H9 (cell line): ENCODE results near the gene IL1A. TPM values are rescaled to one million over a fixed set of nuclear protein-coding genes. Genes with fewer than 3 reads are reported as not detected.

Source experiments
- DNase-seq: peaks from one replicate; pipeline ENCODE4 v3.0.0-alpha.2; 2017
- H2AFZ ChIP-seq: one replicate; pipeline ENCODE4 v1.6.1; 2013; ENCODE audit warnings: mild to moderate bottlenecking, low read length, control low read depth, moderate library complexity
- H2AK5ac ChIP-seq: 2 replicates; pipeline ENCODE4 v1.6.1; 2013; ENCODE audit warnings: low read length, control low read depth, mixed read lengths; ENCODE audit not compliant: insufficient read length
- H2BK120ac ChIP-seq: one replicate; pipeline ENCODE4 v1.6.1; 2013; ENCODE audit warnings: low read depth, mild to moderate bottlenecking, low read length, control low read depth, inconsistent platforms; ENCODE audit not compliant: poor library complexity, severe bottlenecking
- H2BK12ac ChIP-seq: 2 replicates; pipeline ENCODE4 v1.6.1; 2013; ENCODE audit warnings: low read length, control low read depth, mixed read lengths, low read depth; ENCODE audit not compliant: insufficient read length
- H2BK15ac ChIP-seq: 2 replicates; pipeline ENCODE4 v1.6.1; 2013; ENCODE audit warnings: low read depth, low read length, control low read depth
- H2BK20ac ChIP-seq: one replicate; pipeline ENCODE4 v1.6.1; 2013; ENCODE audit warnings: low read depth, mild to moderate bottlenecking, low read length, control low read depth, inconsistent platforms; ENCODE audit not compliant: poor library complexity, severe bottlenecking
- H2BK5ac ChIP-seq: 2 replicates; pipeline ENCODE4 v1.6.1; 2013; ENCODE audit warnings: low read length, control low read depth, mixed read lengths; ENCODE audit not compliant: insufficient read length
- H3K14ac ChIP-seq: 2 replicates; pipeline ENCODE4 v1.6.1; 2013; ENCODE audit warnings: low read length, control low read depth; ENCODE audit not compliant: insufficient read depth
- H3K18ac ChIP-seq: 2 replicates; pipeline ENCODE4 v1.6.1; 2013; ENCODE audit warnings: low read depth, mild to moderate bottlenecking, mixed read lengths, low read length, control low read depth; ENCODE audit not compliant: insufficient read length
- H3K23ac ChIP-seq: 2 replicates; pipeline ENCODE4 v1.6.1; 2013; ENCODE audit warnings: low read length, control low read depth, mixed read lengths, low read depth; ENCODE audit not compliant: insufficient read length
- H3K23me2 ChIP-seq: 2 replicates; pipeline ENCODE4 v1.6.1; 2013; ENCODE audit warnings: low read depth, mild to moderate bottlenecking, mixed read lengths, low read length, control low read depth; ENCODE audit not compliant: insufficient read length, poor library complexity, severe bottlenecking
- H3K27ac ChIP-seq: 2 replicates; pipeline ENCODE4 v1.5.1; 2013; ENCODE audit warnings: low read length, control low read depth, mixed read lengths, low read depth; ENCODE audit not compliant: insufficient read length
- H3K27me3 ChIP-seq: 2 replicates; pipeline ENCODE4 v1.6.1; 2013; ENCODE audit warnings: low read length, control low read depth, inconsistent platforms; ENCODE audit not compliant: insufficient read depth
- H3K4ac ChIP-seq: 2 replicates; pipeline ENCODE4 v1.6.1; 2013; ENCODE audit warnings: low read depth, mild to moderate bottlenecking, control low read depth, inconsistent platforms, low read length, moderate library complexity
- H3K4me1 ChIP-seq: 2 replicates; pipeline ENCODE4 v1.6.1; 2013; ENCODE audit warnings: low read length, control low read depth, inconsistent platforms; ENCODE audit not compliant: insufficient read depth
- H3K4me2 ChIP-seq: 2 replicates; pipeline ENCODE4 v1.6.1; 2013; ENCODE audit warnings: low read length, control low read depth, mixed read lengths; ENCODE audit not compliant: insufficient read length, insufficient read depth
- H3K56ac ChIP-seq: 2 replicates; pipeline ENCODE4 v1.6.1; 2013; ENCODE audit warnings: low read depth, mild to moderate bottlenecking, mixed read lengths, low read length, control low read depth; ENCODE audit not compliant: insufficient read length
- H3K79me1 ChIP-seq: 2 replicates; pipeline ENCODE4 v1.6.1; 2013; ENCODE audit warnings: low read depth, mild to moderate bottlenecking, moderate library complexity, low read length, control low read depth, inconsistent platforms; ENCODE audit not compliant: insufficient read depth, poor library complexity, severe bottlenecking
- H3K79me2 ChIP-seq: 2 replicates; pipeline ENCODE4 v1.6.1; 2013; ENCODE audit warnings: low read length, control low read depth, inconsistent platforms; ENCODE audit not compliant: insufficient read depth
- H3K9ac ChIP-seq: 2 replicates; pipeline ENCODE4 v1.6.1; 2013; ENCODE audit warnings: low read length, control low read depth, mixed read lengths; ENCODE audit not compliant: insufficient read length; ENCODE audit errors: extremely low read depth
- H3K9me3 ChIP-seq: one replicate; pipeline ENCODE4 v1.6.1; 2013; ENCODE audit warnings: low read depth, low read length, inconsistent platforms; ENCODE audit not compliant: control insufficient read depth
- H3T11ph ChIP-seq: one replicate; pipeline ENCODE4 v1.6.1; 2013; ENCODE audit warnings: mild to moderate bottlenecking, low read length, control low read depth, inconsistent platforms
- H4K20me1 ChIP-seq: one replicate; pipeline ENCODE4 v1.6.1; 2013; ENCODE audit not compliant: control insufficient read depth, insufficient read length, insufficient read depth
- H4K5ac ChIP-seq: 2 replicates; pipeline ENCODE4 v1.6.1; 2013; ENCODE audit warnings: low read depth, mild to moderate bottlenecking, mixed read lengths, low read length, control low read depth; ENCODE audit not compliant: insufficient read length
- H4K8ac ChIP-seq: replicated peaks from 2 replicates; pipeline ENCODE4 v1.6.1; 2013; ENCODE audit warnings: low read length, control low read depth, mixed read lengths, low read depth; ENCODE audit not compliant: insufficient read length
- H4K91ac ChIP-seq: 2 replicates; pipeline ENCODE4 v1.6.1; 2013; ENCODE audit warnings: low read depth, mild to moderate bottlenecking, moderate library complexity, mixed read lengths, low read length, control low read depth; ENCODE audit not compliant: insufficient read length
- H3K27ac Mint-ChIP-seq, 3 experiments: 2 replicates in 2 of 3; 3 replicates in 1 of 3; pipeline ENCODE4 v1.8.0; 2020 to 2021; ENCODE audit warnings: mixed read lengths in 3 of 3, mild to moderate bottlenecking in 1 of 3, moderate library complexity in 1 of 3
- H3K27me3 Mint-ChIP-seq: 2 replicates; pipeline ENCODE4 v1.8.0; 2021; ENCODE audit warnings: low read depth, mild to moderate bottlenecking, moderate library complexity, mixed read lengths
- H3K36me3 Mint-ChIP-seq, 3 experiments: 2 replicates in 2 of 3; 3 replicates in 1 of 3; pipeline ENCODE4 v1.8.0; 2020 to 2021; ENCODE audit warnings: low read depth in 3 of 3, mixed read lengths in 3 of 3; ENCODE audit not compliant: insufficient read depth in 1 of 3
- H3K4me1 Mint-ChIP-seq, 2 experiments: 2 replicates each; pipeline ENCODE4 v1.8.0; 2020; ENCODE audit warnings: mixed read lengths in 2 of 2
- H3K4me3 Mint-ChIP-seq, 2 experiments: 2 replicates in 1 of 2; 3 replicates in 1 of 2; pipeline ENCODE4 v1.8.0; 2020 to 2021; ENCODE audit warnings: mild to moderate bottlenecking in 2 of 2, mixed read lengths in 2 of 2, moderate library complexity in 1 of 2
- H3K9me3 Mint-ChIP-seq, 2 experiments: 2 replicates in 1 of 2; 3 replicates in 1 of 2; pipeline ENCODE4 v1.8.0; 2020; ENCODE audit warnings: mild to moderate bottlenecking in 2 of 2, mixed read lengths in 2 of 2, moderate library complexity in 1 of 2
- WGBS: extraction: QIAGEN DNeasy Blood & Tissue Kit; methylation state at CpG from one replicate; pipeline ENCODE4 v1.1.7; 2013; ENCODE audit warnings: missing lambda C conversion rate, low lambda C conversion rate, mixed read lengths; ENCODE audit not compliant: insufficient read length; ENCODE audit errors: extremely low coverage; 5-methylcytosine and 5-hydroxymethylcytosine counted together
- total RNA-seq: library from RNA; stranded (reverse); gene quantifications from 2 replicates; pipeline ENCODE4 v1.2.1, GENCODE V29; 2021
- TF ChIP-seq, protein P1 (sequence below): fragments of 200-600 bp; sonication (generic); conservative IDR thresholded peaks from 3 replicates; pipeline ENCODE4 v1.8.0; 2021; ENCODE audit warnings: antibody characterized with exemption, mild to moderate bottlenecking

Gene IL1A
- total RNA-seq, 1 experiment from 2014 or later = 0.35 TPM

- H2AK5ac ChIP-seq = no peak overlapping the region
- Mint-ChIP-seq H3K27me3 (no peaks in the 10 kb centered on the region), H3K9me3 (no peaks in the 10 kb centered on the region), H3K36me3 (peaks cover 3 to 40% (median 38%) of the 10 kb centered on the region in 3 experiments; a peak in 6 of 7 replicates), H3K4me3 (no peak overlapping the region), H3K27ac (no peak overlapping the region), H3K4me1 (peaks cover 21 to 23% of the 10 kb centered on the region in 2 experiments)
- H4K8ac ChIP-seq = no peak overlapping the region
- peaks cover 4% of the 10 kb centered on the region for H3K23me2 ChIP-seq
- H4K5ac ChIP-seq = no peak overlapping the region
- H3K18ac ChIP-seq = no peak overlapping the region
- H3K14ac ChIP-seq = no peak overlapping the region
- WGBS = no CpG with 5 or more reads among the region's 4 CpGs
- no peak overlapping the region for H2AFZ ChIP-seq
- H3K4ac ChIP-seq = no peak overlapping the region
- no peak overlapping the region for H2BK20ac ChIP-seq
- no peak overlapping the region for H2BK15ac ChIP-seq
- no peak overlapping the region for H3K9ac ChIP-seq
- TF ChIP-seq, protein P1, sequence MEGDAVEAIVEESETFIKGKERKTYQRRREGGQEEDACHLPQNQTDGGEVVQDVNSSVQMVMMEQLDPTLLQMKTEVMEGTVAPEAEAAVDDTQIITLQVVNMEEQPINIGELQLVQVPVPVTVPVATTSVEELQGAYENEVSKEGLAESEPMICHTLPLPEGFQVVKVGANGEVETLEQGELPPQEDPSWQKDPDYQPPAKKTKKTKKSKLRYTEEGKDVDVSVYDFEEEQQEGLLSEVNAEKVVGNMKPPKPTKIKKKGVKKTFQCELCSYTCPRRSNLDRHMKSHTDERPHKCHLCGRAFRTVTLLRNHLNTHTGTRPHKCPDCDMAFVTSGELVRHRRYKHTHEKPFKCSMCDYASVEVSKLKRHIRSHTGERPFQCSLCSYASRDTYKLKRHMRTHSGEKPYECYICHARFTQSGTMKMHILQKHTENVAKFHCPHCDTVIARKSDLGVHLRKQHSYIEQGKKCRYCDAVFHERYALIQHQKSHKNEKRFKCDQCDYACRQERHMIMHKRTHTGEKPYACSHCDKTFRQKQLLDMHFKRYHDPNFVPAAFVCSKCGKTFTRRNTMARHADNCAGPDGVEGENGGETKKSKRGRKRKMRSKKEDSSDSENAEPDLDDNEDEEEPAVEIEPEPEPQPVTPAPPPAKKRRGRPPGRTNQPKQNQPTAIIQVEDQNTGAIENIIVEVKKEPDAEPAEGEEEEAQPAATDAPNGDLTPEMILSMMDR = no peak
- no peak overlapping the region for H4K91ac ChIP-seq
- no peaks in the 10 kb centered on the region for H3K27me3 ChIP-seq
- H3K4me2 ChIP-seq = no peak overlapping the region
- no peaks in the 10 kb centered on the region for H3K79me2 ChIP-seq
- H3K4me1 ChIP-seq = no peaks in the 10 kb centered on the region
- no peak overlapping the region for H2BK5ac ChIP-seq
- H3K56ac ChIP-seq = no peak overlapping the region
- H3T11ph ChIP-seq = no peak overlapping the region
- H3K9me3 ChIP-seq = no peaks in the 10 kb centered on the region
- no peak for DNase-seq
- H3K79me1 ChIP-seq = no peaks in the 10 kb centered on the region
- H2BK120ac ChIP-seq = no peak overlapping the region
- H4K20me1 ChIP-seq = no peaks in the 10 kb centered on the region
- H3K23ac ChIP-seq = no peak overlapping the region
- no peak overlapping the region for H3K27ac ChIP-seq
- no peak overlapping the region for H2BK12ac ChIP-seq
Observed at GRCh38 chr2:112762276-112762675, 22.0 kb downstream of the IL1A start.
